CD4-positive, alpha-beta T cell treated with Interleukin-10 for 1 hour (primary cell): ENCODE results near the gene TOM1L1.
"Not testable (repeated sequence)": the region's sequence is repeated elsewhere in the genome, so short reads cannot be mapped to it uniquely, and the experiment has no call there.

Experiments
- DNase-seq: peaks from one replicate; pipeline ENCODE4 v3.0.0-alpha.2; 2020

TOM1L1 gene

GRCh38 chr17:54900457-54901229, at the start of gene TOM1L1:
TOM1L1 (plus strand) TSS chr17:54900852; CDS start chr17:54900866, 14 bp downstream.
- DNase-seq = peak; percentile 10

GRCh38 chr17:54859187-54859586, 41.5 kb upstream of the TOM1L1 start:
- DNase-seq = no peak

GRCh38 chr17:54860617-54861470, 39.8 kb upstream of the TOM1L1 start:
- no peak for DNase-seq

GRCh38 chr17:54861471-54861983, 39.1 kb upstream of the TOM1L1 start:
- DNase-seq = no peak

GRCh38 chr17:54863176-54863575, 37.5 kb upstream of the TOM1L1 start:
- DNase-seq = no peak

GRCh38 chr17:54864070-54864469, 36.6 kb upstream of the TOM1L1 start:
- DNase-seq = no peak

- no peak for DNase-seq
These were observed 35.9 kb upstream of the TOM1L1 start for GRCh38 chr17:54864636-54865356.

GRCh38 chr17:54867634-54868033, 33.0 kb upstream of the TOM1L1 start:
- DNase-seq = no peak

- DNase-seq = no peak
These were observed 29.9 kb upstream of the TOM1L1 start for GRCh38 chr17:54870671-54871175.

GRCh38 chr17:54875906-54876305, 24.7 kb upstream of the TOM1L1 start:
- DNase-seq = not testable (repeated sequence)

- no peak for DNase-seq
These were observed 23.9 kb upstream of the TOM1L1 start for GRCh38 chr17:54876656-54877195.

GRCh38 chr17:54881255-54881972, 19.2 kb upstream of the TOM1L1 start:
- no peak for DNase-seq

- no peak for DNase-seq
These were observed 18.3 kb upstream of the TOM1L1 start for GRCh38 chr17:54882371-54882770.

GRCh38 chr17:54882950-54883349, 17.7 kb upstream of the TOM1L1 start:
- DNase-seq = no peak

GRCh38 chr17:54883939-54884338, 16.7 kb upstream of the TOM1L1 start:
- no peak for DNase-seq

GRCh38 chr17:54887787-54888186, 12.9 kb upstream of the TOM1L1 start:
- DNase-seq = no peak

GRCh38 chr17:54888254-54888653, 12.4 kb upstream of the TOM1L1 start:
- DNase-seq = no peak

GRCh38 chr17:54888981-54889380, 11.7 kb upstream of the TOM1L1 start:
- DNase-seq = no peak

- no peak for DNase-seq
These were observed 9.4 kb upstream of the TOM1L1 start for GRCh38 chr17:54891176-54891821.

- no peak for DNase-seq
These were observed 8.3 kb upstream of the TOM1L1 start for GRCh38 chr17:54892360-54892759.

GRCh38 chr17:54898576-54898975, 2.1 kb upstream of the TOM1L1 start:
- DNase-seq = no peak
